Measurements from ENCODE around the gene SAT2. TPM values are rescaled to one million over a fixed set of nuclear protein-coding genes. Genes with fewer than 3 reads are reported as not detected.
"Not testable (repeated sequence)": the region's sequence is repeated elsewhere in the genome, so short reads cannot be mapped to it uniquely, and the experiment has no call there.

The SAT2 gene
- polyA plus RNA-seq, 2 donors: 54.0 to 61.2 TPM

GRCh38 chr17:7636163-7636562, 8.5 kb upstream of the SAT2 start:
- H3K36me3 ChIP-seq (ENCODE audit: control insufficient read depth in 2 of 2, insufficient read depth in 2 of 2, low read length in 1 of 2): no peaks in the 10 kb centered on the region
- H3K4me3 ChIP-seq (ENCODE audit: low read depth in 1 of 2, low read length in 2 of 2): no peak overlapping the region
- WGBS, 2 donors: 69 to 75% methylated on average over 4 to 5 of the region's 5 CpGs
- no peak overlapping the region for H3K27ac ChIP-seq (ENCODE audit: low read depth in 2 of 2, low read length in 1 of 2)
- H3K4me1 ChIP-seq (ENCODE audit: control insufficient read depth in 2 of 2, insufficient read depth in 2 of 2, low read length in 1 of 2): no peaks in the 10 kb centered on the region
- H3K27me3 ChIP-seq (ENCODE audit: control insufficient read depth in 1 of 2, insufficient read depth in 2 of 2, low read length in 2 of 2): no peaks in the 10 kb centered on the region
- no peaks in the 10 kb centered on the region for H3K9me3 ChIP-seq (ENCODE audit: control insufficient read depth in 2 of 2, insufficient read depth in 1 of 2, low read depth in 1 of 2, low read length in 1 of 2)

GRCh38 chr17:7634384-7634783, 6.8 kb upstream of the SAT2 start:
- H3K4me1 ChIP-seq (ENCODE audit: control insufficient read depth in 2 of 2, insufficient read depth in 2 of 2, low read length in 1 of 2): no peaks in the 10 kb centered on the region
- WGBS, 2 donors: 28 to 45% methylated on average over 5 of the region's 5 CpGs
- no peaks in the 10 kb centered on the region for H3K27me3 ChIP-seq (ENCODE audit: control insufficient read depth in 1 of 2, insufficient read depth in 2 of 2, low read length in 2 of 2)
- H3K9me3 ChIP-seq (ENCODE audit: control insufficient read depth in 2 of 2, insufficient read depth in 1 of 2, low read depth in 1 of 2, low read length in 1 of 2): no peaks in the 10 kb centered on the region
- H3K36me3 ChIP-seq (ENCODE audit: control insufficient read depth in 2 of 2, insufficient read depth in 2 of 2, low read length in 1 of 2): no peaks in the 10 kb centered on the region
- H3K27ac ChIP-seq (ENCODE audit: low read depth in 2 of 2, low read length in 1 of 2): no peak overlapping the region
- H3K4me3 ChIP-seq (ENCODE audit: low read depth in 1 of 2, low read length in 2 of 2): no peak overlapping the region

GRCh38 chr17:7633093-7633492, 5.5 kb upstream of the SAT2 start:
- no peaks in the 10 kb centered on the region for H3K36me3 ChIP-seq (ENCODE audit: control insufficient read depth in 2 of 2, insufficient read depth in 2 of 2, low read length in 1 of 2)
- no peaks in the 10 kb centered on the region for H3K27me3 ChIP-seq (ENCODE audit: control insufficient read depth in 1 of 2, insufficient read depth in 2 of 2, low read length in 2 of 2)
- H3K9me3 ChIP-seq (ENCODE audit: control insufficient read depth in 2 of 2, insufficient read depth in 1 of 2, low read depth in 1 of 2, low read length in 1 of 2): no peaks in the 10 kb centered on the region
- no peaks in the 10 kb centered on the region for H3K4me1 ChIP-seq (ENCODE audit: control insufficient read depth in 2 of 2, insufficient read depth in 2 of 2, low read length in 1 of 2)
- WGBS, 2 donors: 93 to 94% methylated on average over 2 of the region's 2 CpGs
- H3K27ac ChIP-seq (ENCODE audit: low read depth in 2 of 2, low read length in 1 of 2): no peak overlapping the region
- H3K4me3 ChIP-seq (ENCODE audit: low read depth in 1 of 2, low read length in 2 of 2): no peak overlapping the region

GRCh38 chr17:7632492-7632894, 4.9 kb upstream of the SAT2 start:
- no peaks in the 10 kb centered on the region for H3K9me3 ChIP-seq (ENCODE audit: control insufficient read depth in 2 of 2, insufficient read depth in 1 of 2, low read depth in 1 of 2, low read length in 1 of 2)
- H3K4me3 ChIP-seq (ENCODE audit: low read depth in 1 of 2, low read length in 2 of 2): no peak overlapping the region
- 40 to 43% methylated on average over 6 of the region's 6 CpGs for WGBS, 2 donors
- H3K27ac ChIP-seq (ENCODE audit: low read depth in 2 of 2, low read length in 1 of 2): no peak overlapping the region
- no peaks in the 10 kb centered on the region for H3K36me3 ChIP-seq (ENCODE audit: control insufficient read depth in 2 of 2, insufficient read depth in 2 of 2, low read length in 1 of 2)
- H3K27me3 ChIP-seq (ENCODE audit: control insufficient read depth in 1 of 2, insufficient read depth in 2 of 2, low read length in 2 of 2): no peaks in the 10 kb centered on the region
- no peaks in the 10 kb centered on the region for H3K4me1 ChIP-seq (ENCODE audit: control insufficient read depth in 2 of 2, insufficient read depth in 2 of 2, low read length in 1 of 2)

GRCh38 chr17:7631398-7632380, 4.1 kb upstream of the SAT2 start:
- peaks cover 3% of the 10 kb centered on the region in 2 donors for H3K4me1 ChIP-seq (ENCODE audit: control insufficient read depth in 2 of 2, insufficient read depth in 2 of 2, low read length in 1 of 2)
- H3K36me3 ChIP-seq (ENCODE audit: control insufficient read depth in 2 of 2, insufficient read depth in 2 of 2, low read length in 1 of 2): no peaks in the 10 kb centered on the region
- H3K9me3 ChIP-seq (ENCODE audit: control insufficient read depth in 2 of 2, insufficient read depth in 1 of 2, low read depth in 1 of 2, low read length in 1 of 2): no peaks in the 10 kb centered on the region
- H3K27me3 ChIP-seq (ENCODE audit: control insufficient read depth in 1 of 2, insufficient read depth in 2 of 2, low read length in 2 of 2): no peaks in the 10 kb centered on the region
- 74 to 77% methylated on average over 11 of the region's 11 CpGs for WGBS, 2 donors
- no peak overlapping the region for H3K4me3 ChIP-seq (ENCODE audit: low read depth in 1 of 2, low read length in 2 of 2)
- no peak overlapping the region for H3K27ac ChIP-seq (ENCODE audit: low read depth in 2 of 2, low read length in 1 of 2)

GRCh38 chr17:7629939-7630571, 2.4 kb upstream of the SAT2 start, which contains the start of gene SHBG:
Gene SHBG (plus strand): TSS chr17:7630135. CDS start chr17:7630173, 38 bp downstream.
- H3K9me3 ChIP-seq (ENCODE audit: control insufficient read depth in 2 of 2, insufficient read depth in 1 of 2, low read depth in 1 of 2, low read length in 1 of 2): no peaks in the 10 kb centered on the region
- H3K36me3 ChIP-seq (ENCODE audit: control insufficient read depth in 2 of 2, insufficient read depth in 2 of 2, low read length in 1 of 2): no peaks in the 10 kb centered on the region
- H3K27ac ChIP-seq (ENCODE audit: low read depth in 2 of 2, low read length in 1 of 2): no peak within 1 kb of the TSS
- 69 to 74% methylated on average over 13 of the region's 13 CpGs for WGBS, 2 donors
- H3K4me3 ChIP-seq (ENCODE audit: low read depth in 1 of 2, low read length in 2 of 2): no peak within 1 kb of the TSS
- no peaks in the 10 kb centered on the region for H3K27me3 ChIP-seq (ENCODE audit: control insufficient read depth in 1 of 2, insufficient read depth in 2 of 2, low read length in 2 of 2)
- peaks cover 3 to 4% of the 10 kb centered on the region in 2 donors for H3K4me1 ChIP-seq (ENCODE audit: control insufficient read depth in 2 of 2, insufficient read depth in 2 of 2, low read length in 1 of 2)

- Histone ChIP-seq H3K36me3 (ENCODE audit: control insufficient read depth in 2 of 2, insufficient read depth in 2 of 2, low read length in 1 of 2) (no peaks in the 10 kb centered on the region), H3K4me3 (ENCODE audit: low read depth in 1 of 2, low read length in 2 of 2) (peak overlapping the region; percentile 63 to 71), H3K4me1 (ENCODE audit: control insufficient read depth in 2 of 2, insufficient read depth in 2 of 2, low read length in 1 of 2) (peaks cover 3 to 4% of the 10 kb centered on the region in 2 donors), H3K27ac (ENCODE audit: low read depth in 2 of 2, low read length in 1 of 2) (peak overlapping the region; percentile 68 to 86), H3K9me3 (ENCODE audit: control insufficient read depth in 2 of 2, insufficient read depth in 1 of 2, low read depth in 1 of 2, low read length in 1 of 2) (no peaks in the 10 kb centered on the region), H3K27me3 (ENCODE audit: control insufficient read depth in 1 of 2, insufficient read depth in 2 of 2, low read length in 2 of 2) (no peaks in the 10 kb centered on the region)
- WGBS, 2 donors: 16 to 22% methylated on average over 6 of the region's 6 CpGs
Observed at GRCh38 chr17:7626956-7627249, 718 bp downstream of the SAT2 start.

GRCh38 chr17:7626307-7626706, 1.3 kb downstream of the SAT2 start:
- H3K27me3 ChIP-seq (ENCODE audit: control insufficient read depth in 1 of 2, insufficient read depth in 2 of 2, low read length in 2 of 2): no peaks in the 10 kb centered on the region
- no peaks in the 10 kb centered on the region for H3K9me3 ChIP-seq (ENCODE audit: control insufficient read depth in 2 of 2, insufficient read depth in 1 of 2, low read depth in 1 of 2, low read length in 1 of 2)
- no peak overlapping the region for H3K4me3 ChIP-seq (ENCODE audit: low read depth in 1 of 2, low read length in 2 of 2)
- 72 to 81% methylated on average over 7 of the region's 7 CpGs for WGBS, 2 donors
- peaks cover 3 to 4% of the 10 kb centered on the region in 2 donors for H3K4me1 ChIP-seq (ENCODE audit: control insufficient read depth in 2 of 2, insufficient read depth in 2 of 2, low read length in 1 of 2)
- H3K36me3 ChIP-seq (ENCODE audit: control insufficient read depth in 2 of 2, insufficient read depth in 2 of 2, low read length in 1 of 2): no peaks in the 10 kb centered on the region
- H3K27ac ChIP-seq (ENCODE audit: low read depth in 2 of 2, low read length in 1 of 2): no peak overlapping the region

GRCh38 chr17:7625749-7626148, 1.9 kb downstream of the SAT2 start:
- not testable (repeated sequence) for H3K36me3 ChIP-seq (ENCODE audit: control insufficient read depth in 2 of 2, insufficient read depth in 2 of 2, low read length in 1 of 2); H3K27me3 ChIP-seq (ENCODE audit: control insufficient read depth in 1 of 2, insufficient read depth in 2 of 2, low read length in 2 of 2); H3K9me3 ChIP-seq (ENCODE audit: control insufficient read depth in 2 of 2, insufficient read depth in 1 of 2, low read depth in 1 of 2, low read length in 1 of 2); H3K27ac ChIP-seq (ENCODE audit: low read depth in 2 of 2, low read length in 1 of 2); H3K4me1 ChIP-seq (ENCODE audit: control insufficient read depth in 2 of 2, insufficient read depth in 2 of 2, low read length in 1 of 2); H3K4me3 ChIP-seq (ENCODE audit: low read depth in 1 of 2, low read length in 2 of 2)
- WGBS, 2 donors: 92 to 97% methylated on average over 16 of the region's 16 CpGs

Measured in esophagus (tissue), 2 donors.